Measurements from ENCODE around the gene IFNA14.

DNA sequence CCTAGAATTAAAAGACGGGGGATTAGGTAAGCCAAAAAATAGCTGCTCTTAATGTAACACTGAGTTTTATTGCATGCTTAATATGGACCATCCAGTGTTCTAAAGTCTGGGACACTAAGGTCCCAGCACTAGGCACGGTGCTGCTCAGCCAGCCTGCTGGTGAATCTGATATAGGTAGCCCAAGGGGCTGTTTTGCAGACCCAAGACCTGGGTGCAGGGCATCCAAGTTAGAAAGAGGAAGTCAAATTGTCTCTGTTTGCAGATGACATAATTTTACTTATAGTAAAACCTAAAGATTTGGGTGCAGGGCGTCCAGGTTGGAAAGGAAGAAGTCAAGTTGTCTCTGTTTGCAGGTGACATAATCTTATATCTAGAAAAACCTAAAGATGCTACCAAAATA, 47.5 kb upstream of the IFNA14 start:
- TF ChIP-seq, protein P1, sequence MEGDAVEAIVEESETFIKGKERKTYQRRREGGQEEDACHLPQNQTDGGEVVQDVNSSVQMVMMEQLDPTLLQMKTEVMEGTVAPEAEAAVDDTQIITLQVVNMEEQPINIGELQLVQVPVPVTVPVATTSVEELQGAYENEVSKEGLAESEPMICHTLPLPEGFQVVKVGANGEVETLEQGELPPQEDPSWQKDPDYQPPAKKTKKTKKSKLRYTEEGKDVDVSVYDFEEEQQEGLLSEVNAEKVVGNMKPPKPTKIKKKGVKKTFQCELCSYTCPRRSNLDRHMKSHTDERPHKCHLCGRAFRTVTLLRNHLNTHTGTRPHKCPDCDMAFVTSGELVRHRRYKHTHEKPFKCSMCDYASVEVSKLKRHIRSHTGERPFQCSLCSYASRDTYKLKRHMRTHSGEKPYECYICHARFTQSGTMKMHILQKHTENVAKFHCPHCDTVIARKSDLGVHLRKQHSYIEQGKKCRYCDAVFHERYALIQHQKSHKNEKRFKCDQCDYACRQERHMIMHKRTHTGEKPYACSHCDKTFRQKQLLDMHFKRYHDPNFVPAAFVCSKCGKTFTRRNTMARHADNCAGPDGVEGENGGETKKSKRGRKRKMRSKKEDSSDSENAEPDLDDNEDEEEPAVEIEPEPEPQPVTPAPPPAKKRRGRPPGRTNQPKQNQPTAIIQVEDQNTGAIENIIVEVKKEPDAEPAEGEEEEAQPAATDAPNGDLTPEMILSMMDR (IDR thresholded peaks at IDR 0.05; ENCODE audit: low read length), result no peak
- no peak for TF ChIP-seq EZH2 (optimal IDR thresholded peaks at IDR 0.05; ENCODE audit: low read depth, low read length)
- no peak for TF ChIP-seq EZH2phosphoT487 (IDR thresholded peaks at IDR 0.05; ENCODE audit: low read length)
